Spleen (tissue), 11 donors: ENCODE measurements around the gene RNF214. TPM values are rescaled to one million over a fixed set of nuclear protein-coding genes. Genes with fewer than 3 reads are reported as not detected.
A peak's percentile ranks its signal among the peaks of the same experiment; 100 is the strongest.

Source experiments
- DNase-seq: peaks from one replicate; pipeline ENCODE4 v3.0.0-alpha.2; 2020
- H3K27ac ChIP-seq, 8 donors: fragments of 200-600 bp; sonication (generic) in 7 of 8; 1 replicate in 4 of 8; 2 replicates in 4 of 8; pipeline versions ENCODE4 v1.5.0 to v1.8.0; 2016 to 2021; ENCODE audit warnings: inconsistent platforms in 4 of 8, mild to moderate bottlenecking in 4 of 8, moderate library complexity in 1 of 8
- H3K27me3 ChIP-seq, 7 donors: fragments of 200-600 bp; sonication (generic) in 6 of 7; replicated peaks in 1 of 7; 1 replicate in 4 of 7; 2 replicates in 3 of 7; pipeline versions ENCODE4 v1.5.0 to v1.8.0; 2016 to 2021; ENCODE audit warnings: inconsistent platforms in 3 of 7, mild to moderate bottlenecking in 1 of 7
- H3K36me3 ChIP-seq, 6 donors: fragments of 200-600 bp; sonication (generic) in 5 of 6; 1 replicate in 4 of 6; 2 replicates in 2 of 6; pipeline versions ENCODE4 v1.5.0 to v1.8.0; 2016 to 2021; ENCODE audit warnings: inconsistent platforms in 2 of 6
- H3K4me1 ChIP-seq, 6 donors: fragments of 200-600 bp; sonication (generic) in 5 of 6; 1 replicate in 3 of 6; 2 replicates in 3 of 6; pipeline versions ENCODE4 v1.5.0 to v1.8.0; 2016 to 2021; ENCODE audit warnings: inconsistent platforms in 3 of 6
- H3K4me3 ChIP-seq, 8 donors: fragments of 200-600 bp; sonication (generic) in 7 of 8; 1 replicate in 4 of 8; 2 replicates in 4 of 8; pipeline versions ENCODE4 v1.5.0 to v1.8.0; 2016 to 2021; ENCODE audit warnings: inconsistent platforms in 4 of 8, mild to moderate bottlenecking in 4 of 8, moderate library complexity in 2 of 8
- H3K9me3 ChIP-seq, 8 donors: fragments of 200-600 bp; sonication (generic) in 7 of 8; 1 replicate in 4 of 8; 2 replicates in 4 of 8; pipeline versions ENCODE4 v1.5.0 to v1.8.0; 2016 to 2021; ENCODE audit warnings: inconsistent platforms in 4 of 8
- CTCF ChIP-seq, 11 experiments: fragments of 200-600 bp in 7 of 11; fragments of 450-650 bp in 4 of 11; sonication (generic) in 4 of 11; IDR thresholded peaks in 8 of 11; conservative IDR thresholded peaks in 3 of 11; 1 replicate in 7 of 11; 2 replicates in 4 of 11; pipeline versions ENCODE4 v1.4.0 to v1.8.0; 2016 to 2021; ENCODE audit warnings: antibody characterized with exemption in 11 of 11, inconsistent platforms in 4 of 11, mild to moderate bottlenecking in 1 of 11
- POLR2A ChIP-seq, 3 donors: fragments of 450-650 bp; IDR thresholded peaks; one replicate each; pipeline ENCODE4 v1.5.1; 2017; ENCODE audit warnings: antibody characterized with exemption in 3 of 3, mild to moderate bottlenecking in 1 of 3
- POLR2AphosphoS5 ChIP-seq, 3 donors: sonication (generic); formaldehyde crosslinking; IDR thresholded peaks; one replicate each; pipeline ENCODE4 v1.5.1; 2017; ENCODE audit warnings: antibody characterized with exemption in 3 of 3
- WGBS, 5 donors: extraction: QIAGEN DNeasy Blood & Tissue Kit in 3 of 5; methylation state at CpG; one replicate each; pipeline versions ENCODE4 v1.1.5 to v1.1.7; 2013 to 2018; 5-methylcytosine and 5-hydroxymethylcytosine counted together
- intact Hi-C: fragments of 100-400 bp; cut with DNase I; formaldehyde crosslinking; loops from one replicate; pipeline ENCODE4 v1.15.0; 2023; ENCODE audit warnings: low total_unique reads
- polyA plus RNA-seq, 3 donors: library from polyadenylated mRNA; stranded (reverse); fragments of 200-250 nt; gene quantifications; one replicate each; pipeline ENCODE4 v1.2.1, GENCODE V29; 2013
- total RNA-seq, 7 donors: library from RNA; depleted of rRNA in 3 of 7; stranded (reverse); fragments of >200 nt in 3 of 7; fragmentation: NEBNext Ultra II Directional in 4 of 7; extraction: Animal tissue kit (Norgen Biotek cat#: 25700) in 4 of 7; gene quantifications; one replicate each; pipeline versions ENCODE4 v1.1.0 to v1.2.1, GENCODE V29; 2016 to 2021
- donor health status: healthy with polysubstance abuse.
- donor health status: DM: no; HTN: no; CAD: no; lungs with moderate emphysema.
- donor health status: DM: no; HTN: no; CAD: no.
- donor health status: Bipolar disorder and iron deficiency.
- donor health status: healthy.
- donor health status: DM: no; HTN: no; CAD: no.
- donor health status: DM: yes; HTN: yes; CAD: no.

Gene RNF214
- total and polyA plus RNA-seq, 10 donors = 5.6 to 29.6 (median 19.6) TPM

- Histone ChIP-seq H3K9me3 (no peaks in the 10 kb centered on the region), H3K4me1 (peaks cover 6 to 33% (median 13%) of the 10 kb centered on the region in 6 donors), H3K27ac (peak within 1 kb of the TSS; percentile 83 to 93 (median 90)), H3K36me3 (no peaks in the 10 kb centered on the region), H3K27me3 (no peaks in the 10 kb centered on the region), H3K4me3 (peak within 1 kb of the TSS; percentile 71 to 95 (median 86))
- DNase-seq = peak; percentile 98
- WGBS, 5 donors = 0 to 1% (median 0%) methylated on average over 57 to 64 of the region's 64 CpGs
- TF ChIP-seq POLR2A (IDR thresholded peaks at IDR 0.05) = peak in 1 of 3 donors; percentile 17
- peak in 1 of 11 experiments; percentile 23 for TF ChIP-seq CTCF (IDR thresholded peaks at IDR 0.05 in 8 of 11, conservative IDR thresholded peaks at IDR 0.05 in 3 of 11)
- peak; percentile 82 to 89 (median 88) for TF ChIP-seq POLR2AphosphoS5 (IDR thresholded peaks at IDR 0.05)
- intact Hi-C loops = loop anchor here (10.0 kb wide), 1 partner anchor 93 kb away; the partner anchor contains the start of genes PCSK7 and RNF214
Observed at GRCh38 chr11:117327567-117328374, 95.3 kb downstream of the RNF214 start, which contains the start of gene CEP164. CEP164 (plus strand) TSS chr11:117327854; CDS start chr11:117338587, 10,733 bp downstream.

GRCh38 chr11:117328375-117329010 is 96.0 kb downstream of the RNF214 start:
- peak overlapping the region; percentile 71 to 95 (median 86) for H3K4me3 ChIP-seq
- TF ChIP-seq CTCF (IDR thresholded peaks at IDR 0.05 in 8 of 11, conservative IDR thresholded peaks at IDR 0.05 in 3 of 11) (no peak), POLR2A (IDR thresholded peaks at IDR 0.05) (no peak), POLR2AphosphoS5 (IDR thresholded peaks at IDR 0.05) (no peak)
- H3K9me3 ChIP-seq = no peaks in the 10 kb centered on the region
- peaks cover 6 to 33% (median 13%) of the 10 kb centered on the region in 6 donors for H3K4me1 ChIP-seq
- intact Hi-C loops = loop anchor here (10.0 kb wide), 1 partner anchor 94 kb away; the partner anchor contains the start of genes PCSK7 and RNF214
- 13 to 15% (median 14%) methylated on average over 15 of the region's 15 CpGs for WGBS, 5 donors
- H3K36me3 ChIP-seq = no peaks in the 10 kb centered on the region
- DNase-seq = peak; percentile 60
- H3K27me3 ChIP-seq = no peaks in the 10 kb centered on the region
- peak overlapping the region; percentile 83 to 93 (median 90) for H3K27ac ChIP-seq

- Histone ChIP-seq H3K27ac (no peak overlapping the region), H3K36me3 (peaks cover 0 to 25% (median 10%) of the 10 kb centered on the region in 6 donors), H3K4me3 (no peak overlapping the region), H3K9me3 (no peaks in the 10 kb centered on the region), H3K27me3 (no peaks in the 10 kb centered on the region), H3K4me1 (peaks cover 6 to 26% (median 13%) of the 10 kb centered on the region in 6 donors)
- WGBS, 5 donors = 49 to 90% (median 71%) methylated on average over 2 of the region's 2 CpGs
- DNase-seq = peak; percentile 21
- intact Hi-C loops = no loop called here
- TF ChIP-seq CTCF (IDR thresholded peaks at IDR 0.05 in 8 of 11, conservative IDR thresholded peaks at IDR 0.05 in 3 of 11) (no peak), POLR2A (IDR thresholded peaks at IDR 0.05) (no peak), POLR2AphosphoS5 (IDR thresholded peaks at IDR 0.05) (no peak)
Observed at GRCh38 chr11:117332843-117333242, 100.4 kb downstream of the RNF214 start.
